A673 (cell line): ENCODE data around the gene ZDHHC11. TPM values are rescaled to one million over a fixed set of nuclear protein-coding genes. Genes with fewer than 3 reads are reported as not detected.

Experiments used
- BruUV-seq: library from RNA; stranded (reverse); fragments of 400-500 nt; replicated peaks from 2 replicates; lab custom pipeline; 2021; lab: Mats Ljungman, UMichigan
- CTCF ChIA-PET: fragments of 300-600 bp; sonication (Branson Sonifier 250); formaldehyde crosslinking; loops from one replicate; lab custom pipeline; 2022; ENCODE audit warnings: antibody characterized with exemption; lab: Charles Lee
- POLR2A ChIA-PET: fragments of 300-600 bp; sonication (Branson Sonifier 250); formaldehyde crosslinking; loops from one replicate; lab custom pipeline; 2022; ENCODE audit warnings: antibody characterized with exemption; ENCODE audit not compliant: low non-redundant PET; lab: Charles Lee
- DNase-seq: peaks from one replicate; pipeline ENCODE4 v3.0.0-alpha.2; 2015; ENCODE audit warnings: low spot score
- H3K27ac ChIP-seq: fragments of 200-600 bp; sonication (generic); 2 replicates; pipeline ENCODE4 v1.5.1; 2016; ENCODE audit warnings: mixed run types, low read depth, mild to moderate bottlenecking, mixed read lengths, antibody characterized with exemption, low read length; ENCODE audit not compliant: poor library complexity, severe bottlenecking
- H3K27me3 ChIP-seq: fragments of 200-600 bp; sonication (generic); replicated peaks from 2 replicates; pipeline ENCODE4 v1.6.1; 2017; ENCODE audit warnings: mixed run types, low read depth, mild to moderate bottlenecking, mixed read lengths, antibody characterized with exemption, low read length; ENCODE audit not compliant: insufficient read depth, poor library complexity
- H3K36me3 ChIP-seq: fragments of 200-600 bp; sonication (generic); 2 replicates; pipeline ENCODE4 v1.6.1; 2016; ENCODE audit warnings: mixed run types, mild to moderate bottlenecking, mixed read lengths, antibody characterized with exemption, low read length; ENCODE audit not compliant: insufficient read depth, poor library complexity, severe bottlenecking
- H3K4me1 ChIP-seq: fragments of 200-600 bp; sonication (generic); 2 replicates; pipeline ENCODE4 v1.6.1; 2017; ENCODE audit warnings: mixed run types, mild to moderate bottlenecking, mixed read lengths, antibody characterized with exemption, low read length; ENCODE audit not compliant: insufficient read depth, poor library complexity, severe bottlenecking
- H3K4me3 ChIP-seq: fragments of 200-600 bp; sonication (generic); 2 replicates; pipeline ENCODE4 v1.5.1; 2016; ENCODE audit warnings: low read depth, mixed run types, mild to moderate bottlenecking, mixed read lengths, low read length; ENCODE audit not compliant: poor library complexity, severe bottlenecking
- H3K9me3 ChIP-seq: fragments of 200-600 bp; sonication (generic); 2 replicates; pipeline ENCODE4 v1.6.1; 2016; ENCODE audit warnings: mixed run types, low read depth, mild to moderate bottlenecking, mixed read lengths, antibody characterized with exemption, low read length; ENCODE audit not compliant: poor library complexity, severe bottlenecking
- EZH2 ChIP-seq: fragments of 200-600 bp; sonication (generic); IDR thresholded peaks from 2 replicates; pipeline ENCODE4 v1.6.1; 2017; ENCODE audit warnings: borderline replicate concordance, low read depth, mild to moderate bottlenecking, mixed read lengths, antibody characterized with exemption, low read length; ENCODE audit not compliant: poor library complexity, severe bottlenecking
- intact Hi-C: fragments of 100-400 bp; cut with micrococcal nuclease; formaldehyde crosslinking; loops from one replicate; pipeline ENCODE4 v1.10.0; 2022; ENCODE audit not compliant: unreplicated experiment
- total RNA-seq: library from RNA; stranded (reverse); gene quantifications from 2 replicates; pipeline ENCODE4 v1.2.3, GENCODE V29; 2021
- TF ChIP-seq, protein P1 (sequence below): fragments of 300-800, 200-600 bp; sonication (generic); conservative IDR thresholded peaks from 2 replicates; pipeline ENCODE4 v1.5.1; 2017; ENCODE audit warnings: low read depth, mild to moderate bottlenecking, antibody characterized with exemption, low read length, moderate library complexity, mixed read lengths

ZDHHC11 gene
- total RNA-seq, 1 experiment from 2014 or later, result 47.3 TPM

DNA sequence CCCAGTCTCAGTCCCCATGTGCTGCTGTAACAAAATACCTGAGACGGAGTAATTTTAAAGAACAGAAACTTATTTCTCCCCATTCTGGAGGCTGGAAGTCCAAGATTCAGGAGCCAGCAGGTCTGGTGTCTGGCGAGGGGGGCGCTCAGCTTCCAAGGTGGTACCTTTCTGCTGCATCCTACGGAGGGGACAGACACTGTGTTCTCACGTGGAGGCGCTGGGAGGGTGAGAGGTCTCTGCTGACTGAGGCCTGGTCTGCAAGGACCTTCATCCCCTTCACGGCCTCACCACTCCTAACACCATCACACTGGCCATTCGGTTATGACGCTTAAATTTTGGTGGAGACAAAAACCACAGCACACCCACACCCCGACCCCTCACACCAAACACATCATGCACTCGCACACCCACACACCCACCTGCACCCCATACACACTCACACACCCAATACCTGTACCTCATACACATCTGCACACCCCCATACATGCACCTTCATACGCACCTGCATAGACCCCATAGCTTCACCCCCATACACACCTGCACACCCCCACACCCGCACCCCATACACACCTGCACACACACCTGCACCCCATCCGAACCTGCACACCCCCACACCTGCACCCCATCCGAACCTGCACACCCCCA, 9.8 kb upstream of the ZDHHC11 start:
- Histone ChIP-seq H3K36me3 (peaks cover 23% of the 10 kb centered on the region), H3K4me3 (no peak overlapping the region), H3K27ac (no peak overlapping the region), H3K27me3 (no peaks in the 10 kb centered on the region), H3K9me3 (no peaks in the 10 kb centered on the region), H3K4me1 (no peaks in the 10 kb centered on the region)
- CTCF ChIA-PET, result no interaction called here
- TF ChIP-seq EZH2, result no peak
- TF ChIP-seq, protein P1, sequence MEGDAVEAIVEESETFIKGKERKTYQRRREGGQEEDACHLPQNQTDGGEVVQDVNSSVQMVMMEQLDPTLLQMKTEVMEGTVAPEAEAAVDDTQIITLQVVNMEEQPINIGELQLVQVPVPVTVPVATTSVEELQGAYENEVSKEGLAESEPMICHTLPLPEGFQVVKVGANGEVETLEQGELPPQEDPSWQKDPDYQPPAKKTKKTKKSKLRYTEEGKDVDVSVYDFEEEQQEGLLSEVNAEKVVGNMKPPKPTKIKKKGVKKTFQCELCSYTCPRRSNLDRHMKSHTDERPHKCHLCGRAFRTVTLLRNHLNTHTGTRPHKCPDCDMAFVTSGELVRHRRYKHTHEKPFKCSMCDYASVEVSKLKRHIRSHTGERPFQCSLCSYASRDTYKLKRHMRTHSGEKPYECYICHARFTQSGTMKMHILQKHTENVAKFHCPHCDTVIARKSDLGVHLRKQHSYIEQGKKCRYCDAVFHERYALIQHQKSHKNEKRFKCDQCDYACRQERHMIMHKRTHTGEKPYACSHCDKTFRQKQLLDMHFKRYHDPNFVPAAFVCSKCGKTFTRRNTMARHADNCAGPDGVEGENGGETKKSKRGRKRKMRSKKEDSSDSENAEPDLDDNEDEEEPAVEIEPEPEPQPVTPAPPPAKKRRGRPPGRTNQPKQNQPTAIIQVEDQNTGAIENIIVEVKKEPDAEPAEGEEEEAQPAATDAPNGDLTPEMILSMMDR, result no peak
- POLR2A ChIA-PET, result no interaction called here
- no peak for DNase-seq
- intact Hi-C loops, result no loop called here
- BruUV-seq, result no TSS peak

GRCh38 chr5:859798-860296, 9.1 kb upstream of the ZDHHC11 start:
- DNase-seq, result no peak
- ChIA-PET CTCF (no interaction called here), POLR2A (no interaction called here)
- peaks cover 18% of the 10 kb centered on the region for H3K36me3 ChIP-seq
- no peak overlapping the region for H3K27ac ChIP-seq
- no peak overlapping the region for H3K4me3 ChIP-seq
- no peaks in the 10 kb centered on the region for H3K4me1 ChIP-seq
- intact Hi-C loops, result no loop called here
- TF ChIP-seq, protein P1, result no peak
- no peak for TF ChIP-seq EZH2
- no peaks in the 10 kb centered on the region for H3K9me3 ChIP-seq
- no TSS peak for BruUV-seq
- H3K27me3 ChIP-seq, result no peaks in the 10 kb centered on the region

GRCh38 chr5:859391-859790, 8.6 kb upstream of the ZDHHC11 start:
- intact Hi-C loops, result no loop called here
- H3K4me3 ChIP-seq, result no peak overlapping the region
- CTCF ChIA-PET, result no interaction called here
- peaks cover 17% of the 10 kb centered on the region for H3K36me3 ChIP-seq
- H3K9me3 ChIP-seq, result no peaks in the 10 kb centered on the region
- no peak overlapping the region for H3K27ac ChIP-seq
- H3K4me1 ChIP-seq, result no peaks in the 10 kb centered on the region
- BruUV-seq, result no TSS peak
- no peaks in the 10 kb centered on the region for H3K27me3 ChIP-seq
- TF ChIP-seq, protein P1, result no peak
- no peak for TF ChIP-seq EZH2
- no peak for DNase-seq
- POLR2A ChIA-PET, result no interaction called here
